HFFc6 (cell line): ENCODE results near the gene ATXN10. TPM values are rescaled to one million over a fixed set of nuclear protein-coding genes. Genes with fewer than 3 reads are reported as not detected.

Experiments
- DNase-seq: peaks from one replicate; pipeline ENCODE4 v3.0.0-alpha.2; 2018
- H3K27ac Mint-ChIP-seq: 2 replicates; pipeline ENCODE4 v1.8.0; 2020; ENCODE audit warnings: mild to moderate bottlenecking, mixed read lengths
- H3K27me3 Mint-ChIP-seq: 2 replicates; pipeline ENCODE4 v1.8.0; 2021; ENCODE audit warnings: mild to moderate bottlenecking, moderate library complexity, mixed read lengths; ENCODE audit not compliant: insufficient read depth
- H3K36me3 Mint-ChIP-seq: 2 replicates; pipeline ENCODE4 v1.8.0; 2021; ENCODE audit warnings: low read depth, mixed read lengths
- H3K4me1 Mint-ChIP-seq: 2 replicates; pipeline ENCODE4 v1.8.0; 2020; ENCODE audit warnings: low read depth, mixed read lengths
- H3K4me3 Mint-ChIP-seq: 2 replicates; pipeline ENCODE4 v1.8.0; 2020; ENCODE audit warnings: mild to moderate bottlenecking, moderate library complexity, mixed read lengths
- H3K9me3 Mint-ChIP-seq: 2 replicates; pipeline ENCODE4 v1.8.0; 2020; ENCODE audit warnings: mild to moderate bottlenecking, mixed read lengths
- CTCF ChIP-seq: fragments of 200-600 bp; sonication (generic); IDR thresholded peaks from 2 replicates; pipeline ENCODE4 v1.5.0; 2021; ENCODE audit warnings: antibody characterized with exemption, mild to moderate bottlenecking
- total RNA-seq, 6 experiments: library from RNA; stranded (reverse); fragmentation: NEBNext Ultra II Directional; extraction: Animal tissue kit (Norgen Biotek cat#: 25700); gene quantifications; 2 replicates in 1 of 6; 3 replicates in 5 of 6; pipeline ENCODE4 v1.2.3, GENCODE V29; 2021

The ATXN10 gene
- total RNA-seq, 6 experiments from 2014 or later, result 287 to 426 (median 370) TPM

- peaks cover 45% of the 10 kb centered on the region for H3K4me1 Mint-ChIP-seq
- DNase-seq, result no peak
- H3K36me3 Mint-ChIP-seq, result peaks cover 36% of the 10 kb centered on the region
- no peaks in the 10 kb centered on the region; the same call in 1 of the 2 replicates for H3K9me3 Mint-ChIP-seq
- TF ChIP-seq CTCF, result no peak
- H3K27me3 Mint-ChIP-seq, result peaks cover 2% of the 10 kb centered on the region
- peak overlapping the region; percentile 81 for H3K27ac Mint-ChIP-seq
- peak overlapping the region; percentile 86 for H3K4me3 Mint-ChIP-seq
Observed at GRCh38 chr22:45670981-45671782, 452 bp upstream of the ATXN10 start.

DNA sequence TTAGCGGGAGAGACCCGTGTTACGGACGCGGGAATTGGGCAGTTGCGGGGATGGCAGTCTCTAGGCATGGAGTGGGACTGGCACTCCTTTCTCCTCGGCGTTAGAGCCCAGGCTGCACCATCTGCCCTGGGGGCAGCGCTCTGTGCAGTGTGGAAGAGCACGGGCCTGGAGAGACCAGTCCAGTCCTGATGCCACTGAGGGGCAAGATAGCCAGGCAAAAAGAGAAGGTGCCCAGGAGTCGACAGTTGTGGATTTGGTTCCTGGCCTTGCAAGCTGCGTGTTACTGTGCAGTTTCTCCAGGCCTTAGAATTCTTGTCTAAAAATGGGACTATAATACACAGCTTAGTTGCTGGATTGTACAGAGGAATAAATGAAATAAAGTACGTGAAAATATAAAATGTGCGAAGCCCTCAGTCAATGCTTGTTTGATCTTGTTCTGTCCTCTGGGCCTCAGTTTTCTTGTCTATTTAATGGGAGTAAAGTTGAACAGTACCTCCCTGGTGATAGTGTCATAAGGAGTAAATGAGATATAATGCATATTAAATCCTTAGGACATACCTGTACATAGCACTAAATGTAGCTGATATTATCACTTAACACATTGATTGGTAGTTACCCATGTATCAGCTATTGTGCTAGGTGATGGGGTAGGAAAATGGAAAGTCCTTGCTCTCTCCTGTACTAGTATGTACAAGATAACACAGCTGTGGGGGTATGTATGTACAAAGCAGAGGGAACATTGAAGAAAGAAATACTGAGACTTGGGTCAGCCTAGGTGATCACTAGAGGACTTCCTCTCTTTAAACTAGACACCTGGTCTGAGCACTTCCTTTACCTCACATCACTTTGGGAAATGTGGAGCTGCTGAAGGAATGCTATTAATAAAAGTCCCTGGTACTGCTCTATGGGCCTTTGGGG lies 1.2 kb downstream of the ATXN10 start:
- Mint-ChIP-seq H3K27ac (peak overlapping the region; percentile 90), H3K4me3 (peak overlapping the region; percentile 98), H3K4me1 (peaks cover 44% of the 10 kb centered on the region), H3K27me3 (no peaks in the 10 kb centered on the region; the same call in 1 of the 2 replicates), H3K9me3 (no peaks in the 10 kb centered on the region), H3K36me3 (peaks cover 42% of the 10 kb centered on the region)
- DNase-seq, result no peak
- TF ChIP-seq CTCF, result no peak

GRCh38 chr22:45673482-45674175 lies 2.0 kb downstream of the ATXN10 start:
- peak overlapping the region; percentile 90 for H3K27ac Mint-ChIP-seq
- no peak for DNase-seq
- H3K36me3 Mint-ChIP-seq, result peaks cover 42% of the 10 kb centered on the region
- TF ChIP-seq CTCF, result no peak
- H3K4me1 Mint-ChIP-seq, result peaks cover 44% of the 10 kb centered on the region
- H3K27me3 Mint-ChIP-seq, result no peaks in the 10 kb centered on the region; the same call in 1 of the 2 replicates
- H3K9me3 Mint-ChIP-seq, result no peaks in the 10 kb centered on the region
- peak overlapping the region; percentile 98 for H3K4me3 Mint-ChIP-seq

- no peak for DNase-seq
- Mint-ChIP-seq H3K9me3 (no peaks in the 10 kb centered on the region), H3K27me3 (no peaks in the 10 kb centered on the region; the same call in 1 of the 2 replicates), H3K36me3 (peaks cover 42% of the 10 kb centered on the region), H3K4me1 (peaks cover 39% of the 10 kb centered on the region), H3K27ac (peak overlapping the region; percentile 90), H3K4me3 (no peak overlapping the region)
- TF ChIP-seq CTCF, result no peak
Observed at GRCh38 chr22:45676024-45676423, 4.4 kb downstream of the ATXN10 start.

DNA sequence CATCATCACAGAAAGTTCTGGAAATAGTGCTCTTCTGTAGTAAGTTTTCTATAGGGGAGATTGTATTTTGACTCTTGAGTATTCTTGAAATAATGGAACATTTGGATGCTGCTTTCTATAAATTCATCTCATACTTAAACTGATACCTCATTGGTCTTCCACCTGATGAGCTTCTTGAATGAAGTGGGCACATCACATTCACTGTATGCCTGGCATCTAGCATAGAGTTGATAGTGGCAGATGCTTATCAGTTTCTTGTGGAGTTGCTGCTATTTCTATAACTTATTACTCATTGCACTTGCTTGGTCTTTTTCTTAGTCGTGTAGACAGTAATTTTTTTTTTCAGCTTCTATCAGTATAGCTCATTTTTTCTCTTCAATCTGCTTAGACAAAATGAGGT lies 5.4 kb downstream of the ATXN10 start:
- Mint-ChIP-seq H3K4me1 (peaks cover 37% of the 10 kb centered on the region), H3K36me3 (peaks cover 42% of the 10 kb centered on the region), H3K27ac (peak overlapping the region; percentile 14), H3K27me3 (no peaks in the 10 kb centered on the region; the same call in 1 of the 2 replicates), H3K4me3 (no peak overlapping the region; the same call in 1 of the 2 replicates), H3K9me3 (no peaks in the 10 kb centered on the region)
- no peak for TF ChIP-seq CTCF
- no peak for DNase-seq
